Left ventricle myocardium superior (tissue), 1 donor: ENCODE data around the gene PYGO2. TPM values are rescaled to one million over a fixed set of nuclear protein-coding genes. Genes with fewer than 3 reads are reported as not detected.

Experiments used
- ATAC-seq: fragments of 200-7000 bp; cut with Tn5 transposase; one replicate; pipeline ENCODE4 v1.9.1; 2020; ENCODE audit warnings: mild to moderate bottlenecking, moderate library complexity
- DNase-seq: peaks from one replicate; pipeline ENCODE4 v3.0.0-alpha.2; 2020
- intact Hi-C: fragments of 100-400 bp; cut with micrococcal nuclease; formaldehyde crosslinking; loops from one replicate; pipeline ENCODE4 v1.11.0; 2022
- total RNA-seq: library from RNA; stranded (reverse); fragmentation: NEBNext Ultra II Directional; extraction: Animal tissue kit (Norgen Biotek cat#: 25700); gene quantifications from one replicate; pipeline ENCODE4 v1.2.1, GENCODE V29; 2021
- donor health status: DM: no; HTN: yes; CAD: no; lungs with severe emphysema.

The PYGO2 gene
- total RNA-seq, 1 donor from 2014 or later, result 14.7 TPM

GRCh38 chr1:154967331-154967950 lies 5.9 kb upstream of the PYGO2 start:
- ATAC-seq (no peak), DNase-seq (peak; percentile 15)
- intact Hi-C loops, result no loop called here

GRCh38 chr1:154966111-154966510 lies 4.5 kb upstream of the PYGO2 start:
- intact Hi-C loops, result no loop called here
- no peak for DNase-seq
- no peak for ATAC-seq

GRCh38 chr1:154964359-154964758 lies 2.8 kb upstream of the PYGO2 start:
- ATAC-seq (no peak), DNase-seq (peak; percentile 15)

DNA sequence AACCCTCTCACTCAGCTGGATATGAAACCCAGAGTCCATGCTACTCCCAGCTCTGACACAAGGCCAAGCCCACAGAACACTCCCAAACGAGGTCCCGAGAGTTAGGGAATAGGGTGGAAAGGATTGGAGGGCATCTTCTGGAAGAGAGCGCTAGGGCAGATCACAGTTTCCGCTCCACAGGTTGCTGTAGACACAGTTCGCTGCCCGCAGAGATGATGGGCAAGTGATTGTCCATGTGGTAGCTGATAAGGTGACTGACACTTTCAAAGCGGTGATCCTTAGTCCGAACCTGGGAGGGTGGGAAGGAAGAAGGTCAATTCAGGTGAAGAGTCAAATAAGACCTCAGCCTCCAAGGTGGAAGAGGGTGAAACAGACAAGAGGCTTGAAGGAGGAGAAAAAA lies 2.1 kb upstream of the PYGO2 start:
- ATAC-seq (no peak), DNase-seq (no peak)
- intact Hi-C loops, result no loop called here

More at GRCh38 chr1:154964359-154964758, 2.8 kb upstream of the PYGO2 start:
- intact Hi-C loops, result no loop called here

GRCh38 chr1:154962795-154963330 lies 1.3 kb upstream of the PYGO2 start:
- no peak for ATAC-seq
- intact Hi-C loops, result no loop called here
- DNase-seq, result no peak

DNA sequence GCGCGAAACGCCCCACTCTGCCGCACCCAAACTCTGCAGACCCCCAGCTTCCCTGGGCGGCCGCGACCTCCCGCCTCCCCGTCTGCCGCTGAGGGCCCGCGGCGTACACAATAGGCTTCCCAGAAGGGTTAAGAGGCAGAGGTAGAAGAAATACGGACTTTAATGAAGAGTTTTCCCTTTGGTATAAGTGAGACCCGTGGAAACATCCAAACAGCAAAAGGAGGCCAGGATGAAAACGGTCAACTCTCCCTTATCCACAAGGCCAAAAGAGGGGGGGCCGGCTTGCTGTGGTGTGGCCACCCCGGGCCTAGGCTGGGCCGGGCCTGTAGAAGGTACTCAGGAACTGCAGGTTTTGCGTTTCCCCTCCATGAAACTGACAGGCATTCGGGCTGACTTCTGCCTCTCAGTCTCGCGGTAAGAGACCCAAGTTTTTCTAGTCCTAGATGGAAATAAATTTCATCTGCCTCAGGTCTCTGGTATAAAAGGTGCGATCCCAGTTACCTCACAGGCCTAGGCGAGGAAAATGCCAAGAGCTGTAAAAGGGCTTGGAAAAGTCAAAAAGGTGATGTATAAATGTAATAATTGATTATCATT lies 671 bp upstream of the PYGO2 start:
- ATAC-seq (peak; percentile 26), DNase-seq (peak; percentile 62)
- intact Hi-C loops, result no loop called here

GRCh38 chr1:154960446-154961136 lies 991 bp downstream of the PYGO2 start:
- ATAC-seq (no peak), DNase-seq (no peak)
- intact Hi-C loops, result no loop called here

- no peak for ATAC-seq
- intact Hi-C loops, result no loop called here
- DNase-seq, result no peak
Measured at GRCh38 chr1:154959426-154959780, 2.2 kb downstream of the PYGO2 start.

- intact Hi-C loops, result no loop called here
- ATAC-seq (no peak), DNase-seq (no peak)
Measured at GRCh38 chr1:154958681-154959425, 2.7 kb downstream of the PYGO2 start.

DNA sequence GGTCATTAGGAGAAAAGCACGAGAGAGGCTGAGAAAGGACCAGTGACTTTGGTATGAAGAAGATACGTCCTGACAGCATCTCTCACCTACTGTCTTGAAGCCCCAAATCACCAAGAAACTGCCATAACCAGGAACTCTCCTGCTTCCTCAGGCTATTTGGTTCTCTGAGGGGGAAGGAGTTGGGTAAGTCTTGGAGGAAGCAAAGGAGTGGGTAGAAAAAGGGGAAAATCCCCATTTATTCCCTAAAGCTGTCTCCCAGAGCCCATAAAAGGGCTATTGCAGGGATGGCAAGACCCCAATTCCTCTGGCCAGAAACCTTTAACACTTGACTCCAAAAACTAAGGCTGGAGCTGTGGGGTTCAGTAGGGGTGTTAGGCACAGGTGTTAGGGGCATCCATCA lies 3.5 kb downstream of the PYGO2 start:
- DNase-seq, result no peak
- ATAC-seq, result no peak
- intact Hi-C loops, result no loop called here

DNA sequence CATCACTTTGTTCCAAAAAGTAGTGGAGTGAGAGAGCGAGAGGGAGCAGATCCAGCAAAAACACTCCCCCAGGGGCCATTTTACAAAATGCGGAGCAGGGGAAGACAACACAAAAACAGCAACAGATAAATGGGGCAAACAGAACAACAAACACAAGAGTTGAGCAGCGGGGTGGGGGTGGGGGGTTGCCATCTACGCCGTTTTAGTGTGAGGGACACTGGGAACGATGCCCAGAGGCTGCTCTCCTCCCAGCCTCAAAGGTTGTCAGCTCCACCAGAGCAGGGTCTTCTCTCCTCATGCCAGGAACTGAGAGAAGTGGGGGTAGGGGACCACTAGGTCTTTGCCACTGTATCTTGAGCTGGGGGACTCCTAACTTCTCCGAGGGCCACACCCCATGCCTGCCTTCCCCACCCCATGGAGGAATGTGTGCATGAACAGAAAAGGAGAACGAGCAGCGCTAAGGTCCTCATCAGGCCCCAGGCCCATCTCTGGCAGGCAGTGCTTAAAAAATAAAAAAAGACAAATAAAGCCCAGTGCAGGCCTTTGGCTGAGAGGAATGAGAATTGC lies 4.4 kb downstream of the PYGO2 start:
- intact Hi-C loops, result no loop called here
- DNase-seq (no peak), ATAC-seq (no peak)

- intact Hi-C loops, result no loop called here
- DNase-seq, result peak; percentile 65
- peak; percentile 35 for ATAC-seq
Measured at GRCh38 chr1:154956544-154956941, 5.0 kb downstream of the PYGO2 start.

- intact Hi-C loops, result no loop called here
- DNase-seq, result peak; percentile 51
- peak; percentile 87 for ATAC-seq
Measured at GRCh38 chr1:154955718-154956543, 5.7 kb downstream of the PYGO2 start, which contains the start of gene PBXIP1. PBXIP1 (minus strand) TSS chr1:154956099; CDS start chr1:154953721, 2,378 bp downstream.

DNA sequence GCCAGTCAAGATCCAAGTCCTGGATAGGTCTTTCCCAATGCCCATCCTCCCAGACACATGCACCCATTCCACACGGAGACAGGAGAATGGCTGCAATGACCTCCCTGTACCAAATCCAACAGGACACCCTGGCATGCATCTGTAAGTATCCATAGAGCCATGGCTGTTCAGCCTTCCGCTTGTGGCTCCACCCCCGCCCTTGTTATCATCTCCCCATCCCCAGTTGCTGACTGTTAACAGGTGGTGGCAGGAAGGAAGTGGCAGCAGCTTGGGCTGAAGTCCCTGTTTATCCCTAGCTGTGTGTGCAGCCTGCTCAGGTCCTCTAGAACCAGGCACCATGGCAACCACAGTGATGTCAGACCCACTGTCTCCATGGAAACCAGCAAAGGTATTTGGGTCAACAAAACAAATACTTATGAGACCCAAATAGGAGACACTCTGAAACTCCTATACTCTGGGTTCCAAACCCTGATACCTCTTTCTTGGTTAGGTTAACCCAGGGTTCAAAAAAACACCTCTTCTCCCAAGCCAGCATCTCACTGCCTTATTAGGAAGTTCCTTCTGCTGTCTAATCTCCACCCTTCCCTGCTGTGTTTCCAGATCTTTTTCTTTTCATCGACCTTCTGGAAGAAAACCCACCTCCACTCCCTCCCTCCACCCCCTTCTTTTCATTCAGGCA lies 6.4 kb downstream of the PYGO2 start:
- ATAC-seq (no peak), DNase-seq (peak; percentile 36)
- intact Hi-C loops, result no loop called here

DNA sequence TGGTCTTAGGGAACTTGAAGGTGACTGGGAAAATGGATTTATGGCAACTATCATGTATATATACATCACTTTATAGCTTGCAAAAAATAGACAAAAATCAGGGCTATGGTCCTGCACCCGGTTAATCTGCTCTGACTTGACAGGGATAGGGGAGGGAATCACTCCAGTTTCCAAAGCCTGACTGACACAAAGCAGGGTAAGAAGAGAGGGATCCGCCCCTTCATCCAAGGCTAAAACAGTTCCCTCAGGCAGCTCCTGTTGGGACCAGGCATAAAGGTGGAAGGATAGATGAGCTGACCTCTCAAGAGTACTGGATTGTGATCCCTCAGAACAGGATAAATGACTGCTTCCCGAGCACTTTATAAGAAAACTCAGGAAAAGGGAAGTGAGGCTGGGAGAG lies 7.0 kb downstream of the PYGO2 start:
- ATAC-seq (no peak), DNase-seq (no peak)
- intact Hi-C loops, result no loop called here

GRCh38 chr1:154953611-154954038 lies 8.0 kb downstream of the PYGO2 start:
- intact Hi-C loops, result no loop called here
- DNase-seq, result no peak
- no peak for ATAC-seq

DNA sequence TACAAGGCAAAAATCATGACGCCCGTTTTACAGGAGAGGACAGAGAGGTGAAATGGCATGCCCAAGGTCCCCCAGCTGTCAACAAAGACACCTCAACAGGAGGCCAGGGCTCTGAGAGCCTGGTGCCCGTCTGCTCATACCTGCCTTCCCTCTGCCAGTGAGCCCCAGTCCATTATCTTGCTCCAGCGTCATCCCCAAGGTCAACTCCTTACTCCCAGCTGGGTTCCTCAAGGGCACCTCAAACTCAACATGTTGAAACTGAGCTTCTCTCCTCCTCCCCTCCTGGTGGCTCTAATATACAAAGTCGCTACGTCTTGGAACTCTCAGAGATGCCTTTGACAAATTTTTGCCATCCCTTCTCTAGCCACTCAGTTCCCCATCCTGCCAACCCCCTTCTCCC lies 8.9 kb downstream of the PYGO2 start:
- intact Hi-C loops, result no loop called here
- DNase-seq (no peak), ATAC-seq (no peak)
